HEK293 (cell line): ENCODE data around the gene COA4.

Source experiments
- KLF10 ChIP-seq: fragments of 450-650 bp; IDR thresholded peaks from 2 replicates; pipeline ENCODE4 v1.5.1; 2018; ENCODE audit warnings: missing biosample characterization, mild to moderate bottlenecking, missing genetic modification characterization
- PRDM4 ChIP-seq: fragments of 450-650 bp; formaldehyde crosslinking; IDR thresholded peaks from 2 replicates; pipeline ENCODE4 v1.5.1; 2017; ENCODE audit warnings: missing biosample characterization, missing genetic modification characterization
- REST ChIP-seq: fragments of 450-650 bp; formaldehyde crosslinking; IDR thresholded peaks from 2 replicates; pipeline ENCODE4 v1.5.1; 2016; ENCODE audit warnings: missing biosample characterization, missing genetic modification characterization
- TRIM28 ChIP-seq: IDR thresholded peaks from 2 replicates; pipeline ENCODE4 v1.6.1; 2011; ENCODE audit warnings: low read length, control low read depth, borderline replicate concordance
- YY1 ChIP-seq: fragments of 450-650 bp; formaldehyde crosslinking; IDR thresholded peaks from 2 replicates; pipeline ENCODE4 v1.5.1; 2018; ENCODE audit warnings: missing biosample characterization, missing genetic modification characterization
- ZBTB1 ChIP-seq: fragments of 450-650 bp; formaldehyde crosslinking; IDR thresholded peaks from 2 replicates; pipeline ENCODE4 v1.5.1; 2016; ENCODE audit warnings: missing biosample characterization, missing genetic modification characterization
- ZBTB21 ChIP-seq: fragments of 450-650 bp; formaldehyde crosslinking; IDR thresholded peaks from 2 replicates; pipeline ENCODE4 v1.5.1; 2017; ENCODE audit warnings: missing biosample characterization, missing genetic modification characterization
- ZNF529 ChIP-seq: fragments of 450-650 bp; formaldehyde crosslinking; IDR thresholded peaks from 2 replicates; pipeline ENCODE4 v1.5.1; 2017; ENCODE audit warnings: missing genetic modification characterization, missing biosample characterization; ENCODE audit not compliant: insufficient replicate concordance
- ZNF624 ChIP-seq: fragments of 450-650 bp; formaldehyde crosslinking; IDR thresholded peaks from 2 replicates; pipeline ENCODE4 v1.5.1; 2017; ENCODE audit warnings: missing biosample characterization, missing genetic modification characterization
- TF ChIP-seq, protein P1 (sequence below): fragments of 450-650 bp; formaldehyde crosslinking; IDR thresholded peaks from 2 replicates; pipeline ENCODE4 v1.5.1; 2016; ENCODE audit warnings: missing biosample characterization, missing genetic modification characterization
- TF ChIP-seq, protein P2 (sequence below): fragments of 450-650 bp; formaldehyde crosslinking; IDR thresholded peaks from 2 replicates; pipeline ENCODE4 v1.5.1; 2016; ENCODE audit warnings: missing biosample characterization, missing genetic modification characterization

DNA sequence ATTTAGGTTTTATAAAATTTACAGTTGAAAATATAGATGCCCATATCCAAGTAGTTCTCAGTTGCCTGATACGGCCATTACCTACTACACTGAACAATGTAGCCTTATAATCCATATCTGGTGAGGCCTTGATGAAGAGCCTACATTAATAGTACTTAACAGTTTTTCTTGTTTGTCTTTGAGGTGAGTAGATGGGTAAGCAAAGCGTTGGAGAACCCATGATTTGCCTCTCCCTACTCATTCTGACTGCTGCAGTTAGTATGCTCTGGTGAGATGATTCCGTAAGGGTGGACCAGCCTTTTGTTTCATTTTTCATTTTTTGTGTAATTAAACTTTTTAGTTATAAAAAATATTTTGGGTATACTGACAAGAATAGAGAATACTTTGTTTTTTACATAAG, 11.6 kb upstream of the COA4 start:
- TF ChIP-seq, protein P1, sequence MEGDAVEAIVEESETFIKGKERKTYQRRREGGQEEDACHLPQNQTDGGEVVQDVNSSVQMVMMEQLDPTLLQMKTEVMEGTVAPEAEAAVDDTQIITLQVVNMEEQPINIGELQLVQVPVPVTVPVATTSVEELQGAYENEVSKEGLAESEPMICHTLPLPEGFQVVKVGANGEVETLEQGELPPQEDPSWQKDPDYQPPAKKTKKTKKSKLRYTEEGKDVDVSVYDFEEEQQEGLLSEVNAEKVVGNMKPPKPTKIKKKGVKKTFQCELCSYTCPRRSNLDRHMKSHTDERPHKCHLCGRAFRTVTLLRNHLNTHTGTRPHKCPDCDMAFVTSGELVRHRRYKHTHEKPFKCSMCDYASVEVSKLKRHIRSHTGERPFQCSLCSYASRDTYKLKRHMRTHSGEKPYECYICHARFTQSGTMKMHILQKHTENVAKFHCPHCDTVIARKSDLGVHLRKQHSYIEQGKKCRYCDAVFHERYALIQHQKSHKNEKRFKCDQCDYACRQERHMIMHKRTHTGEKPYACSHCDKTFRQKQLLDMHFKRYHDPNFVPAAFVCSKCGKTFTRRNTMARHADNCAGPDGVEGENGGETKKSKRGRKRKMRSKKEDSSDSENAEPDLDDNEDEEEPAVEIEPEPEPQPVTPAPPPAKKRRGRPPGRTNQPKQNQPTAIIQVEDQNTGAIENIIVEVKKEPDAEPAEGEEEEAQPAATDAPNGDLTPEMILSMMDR (tag by site-specific recombination) = no peak
- TF ChIP-seq PRDM4 (tag by site-specific recombination) (no peak), ZBTB1 (no peak), KLF10 (no peak), YY1 (no peak), TRIM28 (no peak), ZBTB21 (tag by site-specific recombination) (no peak), ZNF624 (tag by site-specific recombination) (no peak), REST (tag by site-specific recombination) (no peak), ZNF529 (tag by site-specific recombination) (no peak)
- TF ChIP-seq, protein P2, sequence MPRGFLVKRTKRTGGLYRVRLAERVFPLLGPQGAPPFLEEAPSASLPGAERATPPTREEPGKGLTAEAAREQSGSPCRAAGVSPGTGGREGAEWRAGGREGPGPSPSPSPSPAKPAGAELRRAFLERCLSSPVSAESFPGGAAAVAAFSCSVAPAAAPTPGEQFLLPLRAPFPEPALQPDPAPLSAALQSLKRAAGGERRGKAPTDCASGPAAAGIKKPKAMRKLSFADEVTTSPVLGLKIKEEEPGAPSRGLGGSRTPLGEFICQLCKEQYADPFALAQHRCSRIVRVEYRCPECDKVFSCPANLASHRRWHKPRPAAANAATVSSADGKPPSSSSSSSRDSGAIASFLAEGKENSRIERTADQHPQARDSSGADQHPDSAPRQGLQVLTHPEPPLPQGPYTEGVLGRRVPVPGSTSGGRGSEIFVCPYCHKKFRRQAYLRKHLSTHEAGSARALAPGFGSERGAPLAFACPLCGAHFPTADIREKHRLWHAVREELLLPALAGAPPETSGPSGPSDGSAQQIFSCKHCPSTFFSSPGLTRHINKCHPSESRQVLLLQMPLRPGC (tag by site-specific recombination) = no peak
